ENCODE measurements around the gene ZNF862. TPM values are rescaled to one million over a fixed set of nuclear protein-coding genes. Genes with fewer than 3 reads are reported as not detected.

Gene ZNF862
- total RNA-seq, 4 donors from 2014 or later: 18.4 to 61.1 (median 22.1) TPM

DNA sequence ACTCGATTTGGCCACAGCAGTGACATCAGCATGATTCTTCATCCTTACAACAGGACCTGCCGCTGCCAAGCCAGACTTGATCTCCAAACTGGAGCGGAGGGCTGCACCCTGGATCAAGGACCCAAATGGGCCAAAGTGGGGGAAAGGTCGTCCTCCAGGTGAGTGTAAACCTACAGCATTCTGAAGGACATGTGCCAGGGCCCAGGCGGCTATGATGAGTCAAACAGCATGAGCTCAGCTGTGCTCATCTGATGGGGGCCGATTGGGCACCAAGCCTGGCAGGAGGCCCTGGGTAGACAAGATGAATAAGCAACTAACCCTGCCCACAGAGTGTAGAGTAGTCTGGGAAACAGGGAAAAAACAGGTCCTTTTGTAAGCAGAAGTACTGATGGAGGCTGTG lies 21.2 kb downstream of the ZNF862 start:
- 94% methylated on average over 5 of the region's 6 CpGs for WGBS
- Histone ChIP-seq H3K9me3 (no peaks in the 10 kb centered on the region), H3K4me3 (no peak overlapping the region), H3K4me1 (peaks cover 10% of the 10 kb centered on the region), H3K36me3 (peaks cover 50% of the 10 kb centered on the region), H3K27ac (no peak overlapping the region), H3K27me3 (no peaks in the 10 kb centered on the region)
- peak in 1 of 2 donors; percentile 71 for DNase-seq (ENCODE audit: low spot score in 2 of 2)
- TF ChIP-seq, protein P1, sequence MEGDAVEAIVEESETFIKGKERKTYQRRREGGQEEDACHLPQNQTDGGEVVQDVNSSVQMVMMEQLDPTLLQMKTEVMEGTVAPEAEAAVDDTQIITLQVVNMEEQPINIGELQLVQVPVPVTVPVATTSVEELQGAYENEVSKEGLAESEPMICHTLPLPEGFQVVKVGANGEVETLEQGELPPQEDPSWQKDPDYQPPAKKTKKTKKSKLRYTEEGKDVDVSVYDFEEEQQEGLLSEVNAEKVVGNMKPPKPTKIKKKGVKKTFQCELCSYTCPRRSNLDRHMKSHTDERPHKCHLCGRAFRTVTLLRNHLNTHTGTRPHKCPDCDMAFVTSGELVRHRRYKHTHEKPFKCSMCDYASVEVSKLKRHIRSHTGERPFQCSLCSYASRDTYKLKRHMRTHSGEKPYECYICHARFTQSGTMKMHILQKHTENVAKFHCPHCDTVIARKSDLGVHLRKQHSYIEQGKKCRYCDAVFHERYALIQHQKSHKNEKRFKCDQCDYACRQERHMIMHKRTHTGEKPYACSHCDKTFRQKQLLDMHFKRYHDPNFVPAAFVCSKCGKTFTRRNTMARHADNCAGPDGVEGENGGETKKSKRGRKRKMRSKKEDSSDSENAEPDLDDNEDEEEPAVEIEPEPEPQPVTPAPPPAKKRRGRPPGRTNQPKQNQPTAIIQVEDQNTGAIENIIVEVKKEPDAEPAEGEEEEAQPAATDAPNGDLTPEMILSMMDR (IDR thresholded peaks at IDR 0.05): no peak
- TF ChIP-seq POLR2AphosphoS5 (IDR thresholded peaks at IDR 0.05) (no peak), EP300 (IDR thresholded peaks at IDR 0.05) (no peak), POLR2A (IDR thresholded peaks at IDR 0.05) (no peak)

DNA sequence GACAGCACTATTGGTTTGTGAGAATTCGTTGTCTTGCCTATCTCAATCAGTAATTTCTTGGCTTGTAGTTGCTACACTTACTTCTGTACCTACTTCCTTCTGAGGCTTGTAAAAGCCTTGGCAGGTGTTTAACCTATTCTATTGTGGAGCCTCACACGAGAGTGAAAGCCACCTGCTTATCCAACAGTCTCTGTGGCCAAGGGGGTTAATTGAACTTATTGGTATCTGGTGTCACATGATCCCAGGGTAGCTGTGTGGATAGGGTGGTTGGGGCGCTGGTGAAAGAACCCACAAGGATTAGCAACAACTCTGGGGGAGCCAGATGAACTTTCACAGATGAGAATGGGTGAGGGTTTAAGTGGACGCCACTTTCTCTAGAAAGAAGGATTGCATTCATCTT lies 21.7 kb downstream of the ZNF862 start:
- Histone ChIP-seq H3K27ac (no peak overlapping the region), H3K9me3 (no peaks in the 10 kb centered on the region), H3K4me1 (peaks cover 5% of the 10 kb centered on the region), H3K4me3 (no peak overlapping the region), H3K36me3 (peaks cover 55% of the 10 kb centered on the region), H3K27me3 (no peaks in the 10 kb centered on the region)
- TF ChIP-seq POLR2AphosphoS5 (IDR thresholded peaks at IDR 0.05) (no peak), EP300 (IDR thresholded peaks at IDR 0.05) (no peak), POLR2A (IDR thresholded peaks at IDR 0.05) (no peak)
- TF ChIP-seq, protein P1 (IDR thresholded peaks at IDR 0.05): no peak
- WGBS: 94% methylated on average over 4 of the region's 4 CpGs
- DNase-seq (ENCODE audit: low spot score in 2 of 2): no peak

DNA sequence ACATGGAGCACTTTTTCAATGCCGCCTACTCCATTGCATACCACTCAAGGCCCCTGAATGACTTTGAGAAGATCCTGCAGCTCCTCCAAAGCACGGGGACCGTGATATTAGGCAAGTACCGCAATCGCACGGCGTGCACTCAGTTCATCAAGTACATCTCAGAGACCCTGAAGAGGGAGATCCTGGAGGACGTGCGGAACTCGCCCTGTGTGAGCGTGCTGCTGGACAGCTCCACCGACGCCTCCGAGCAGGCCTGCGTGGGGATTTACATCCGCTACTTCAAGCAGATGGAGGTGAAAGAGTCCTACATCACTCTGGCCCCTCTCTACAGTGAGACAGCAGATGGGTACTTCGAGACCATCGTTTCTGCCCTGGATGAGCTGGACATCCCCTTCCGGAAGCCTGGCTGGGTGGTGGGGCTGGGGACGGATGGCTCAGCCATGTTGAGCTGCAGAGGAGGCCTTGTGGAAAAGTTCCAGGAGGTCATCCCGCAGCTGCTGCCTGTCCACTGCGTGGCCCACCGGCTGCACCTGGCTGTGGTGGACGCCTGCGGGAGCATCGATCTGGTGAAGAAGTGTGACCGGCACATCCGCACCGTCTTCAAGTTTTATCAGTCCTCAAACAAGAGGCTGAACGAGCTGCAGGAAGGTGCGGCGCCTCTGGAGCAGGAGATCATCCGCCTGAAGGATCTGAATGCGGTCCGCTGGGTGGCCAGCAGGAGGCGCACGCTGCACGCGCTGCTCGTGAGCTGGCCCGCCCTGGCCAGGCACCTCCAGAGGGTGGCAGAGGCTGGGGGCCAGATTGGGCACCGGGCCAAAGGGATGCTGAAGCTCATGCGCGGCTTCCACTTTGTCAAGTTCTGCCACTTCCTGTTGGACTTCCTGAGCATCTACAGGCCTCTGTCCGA lies 22.9 kb downstream of the ZNF862 start:
- H3K27me3 ChIP-seq: no peaks in the 10 kb centered on the region
- DNase-seq (ENCODE audit: low spot score in 2 of 2): peak; percentile 62 to 77

DNA sequence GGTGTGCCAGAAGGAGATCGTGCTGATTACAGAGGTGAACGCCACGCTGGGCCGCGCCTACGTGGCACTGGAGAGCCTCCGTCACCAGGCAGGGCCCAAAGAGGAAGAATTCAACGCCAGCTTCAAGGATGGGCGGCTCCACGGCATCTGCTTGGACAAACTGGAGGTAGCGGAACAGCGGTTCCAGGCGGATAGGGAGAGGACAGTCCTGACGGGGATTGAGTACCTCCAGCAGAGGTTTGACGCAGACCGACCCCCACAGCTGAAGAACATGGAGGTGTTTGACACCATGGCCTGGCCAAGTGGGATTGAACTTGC lies 23.5 kb downstream of the ZNF862 start:
- Histone ChIP-seq H3K27me3 (no peaks in the 10 kb centered on the region), H3K36me3 (peaks cover 68% of the 10 kb centered on the region), H3K4me3 (no peak overlapping the region), H3K9me3 (no peaks in the 10 kb centered on the region), H3K27ac (no peak overlapping the region), H3K4me1 (no peaks in the 10 kb centered on the region)
- TF ChIP-seq, protein P1 (IDR thresholded peaks at IDR 0.05): no peak
- no peak for TF ChIP-seq POLR2AphosphoS5 (IDR thresholded peaks at IDR 0.05)
- no peak for TF ChIP-seq POLR2A (IDR thresholded peaks at IDR 0.05)
- TF ChIP-seq EP300 (IDR thresholded peaks at IDR 0.05): no peak
- DNase-seq (ENCODE audit: low spot score in 2 of 2): no peak
- WGBS: 98% methylated on average over 16 of the region's 16 CpGs

More for the DNA sequence above, 22.9 kb downstream of the ZNF862 start:
- Histone ChIP-seq H3K36me3 (peaks cover 66% of the 10 kb centered on the region), H3K27ac (no peak overlapping the region), H3K9me3 (no peaks in the 10 kb centered on the region), H3K4me1 (no peaks in the 10 kb centered on the region), H3K4me3 (no peak overlapping the region)
- 86% methylated on average over 35 of the region's 45 CpGs for WGBS
- no peak for TF ChIP-seq POLR2A (IDR thresholded peaks at IDR 0.05)
- TF ChIP-seq POLR2AphosphoS5 (IDR thresholded peaks at IDR 0.05): no peak
- TF ChIP-seq, protein P1 (IDR thresholded peaks at IDR 0.05): no peak
- no peak for TF ChIP-seq EP300 (IDR thresholded peaks at IDR 0.05)

DNA sequence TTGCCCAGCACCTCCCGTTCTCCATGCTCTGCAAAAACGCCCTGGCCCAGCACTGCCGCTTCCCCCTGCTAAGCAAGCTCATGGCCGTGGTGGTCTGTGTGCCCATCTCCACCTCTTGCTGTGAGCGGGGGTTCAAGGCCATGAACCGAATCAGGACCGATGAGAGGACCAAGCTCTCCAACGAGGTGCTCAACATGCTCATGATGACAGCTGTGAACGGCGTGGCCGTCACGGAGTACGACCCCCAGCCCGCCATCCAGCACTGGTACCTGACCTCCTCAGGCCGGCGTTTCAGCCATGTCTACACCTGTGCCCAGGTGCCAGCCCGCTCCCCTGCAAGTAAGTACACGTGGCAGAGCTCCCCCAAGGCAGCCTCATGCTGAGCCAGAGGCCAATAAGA lies 24.0 kb downstream of the ZNF862 start:
- peak in 1 of 2 donors; percentile 51 for DNase-seq (ENCODE audit: low spot score in 2 of 2)
- WGBS: 93% methylated on average over 16 of the region's 18 CpGs
- H3K36me3 ChIP-seq: peaks cover 68% of the 10 kb centered on the region
- no peaks in the 10 kb centered on the region for H3K9me3 ChIP-seq
- TF ChIP-seq POLR2A (IDR thresholded peaks at IDR 0.05): no peak
- no peak overlapping the region for H3K4me3 ChIP-seq
- no peaks in the 10 kb centered on the region for H3K4me1 ChIP-seq
- H3K27me3 ChIP-seq: no peaks in the 10 kb centered on the region
- H3K27ac ChIP-seq: no peak overlapping the region
